NB4 (cell line): ENCODE results near the gene CRYGA.

Experiments
- CTCF ChIP-seq: IDR thresholded peaks from one replicate; pipeline ENCODE4 v1.5.1; 2012; ENCODE audit warnings: low read depth, low read length
- MAX ChIP-seq: IDR thresholded peaks from 2 replicates; pipeline ENCODE4 v1.6.1; 2011; ENCODE audit warnings: low read depth, low read length
- MYC ChIP-seq: IDR thresholded peaks from 2 replicates; pipeline ENCODE4 v1.6.1; 2011; ENCODE audit warnings: low read depth, low read length
- POLR2A ChIP-seq: IDR thresholded peaks from 2 replicates; pipeline ENCODE4 v1.6.1; 2011; ENCODE audit warnings: mild to moderate bottlenecking; ENCODE audit not compliant: insufficient read length; ENCODE audit errors: extremely low read depth

GRCh38 chr2:208146006-208146405, 17.4 kb downstream of the CRYGA start, which contains the start of gene CRYGB:
- TF ChIP-seq CTCF (no peak), POLR2A (no peak), MAX (no peak), MYC (no peak)
